GM13977 (cell line): ENCODE data around the gene PPA2.

Source experiments
- DNase-seq: peaks from one replicate; pipeline ENCODE4 v3.0.0; 2012; ENCODE audit warnings: low spot score
- in situ Hi-C: fragments of 300-500 bp; cut with MboI; formaldehyde crosslinking; loops from one replicate; pipeline ENCODE4 v1.12.0; 2022; ENCODE audit warnings: low sequenced_read_pairs, low pct_unique_long_range_greater_than_20kb, mixed read lengths, inconsistent platforms; ENCODE audit not compliant: unreplicated experiment
- TF ChIP-seq, protein P1 (sequence below): IDR thresholded peaks from 2 replicates; pipeline ENCODE4 v1.5.1; 2012; ENCODE audit warnings: mild to moderate bottlenecking, control low read depth; ENCODE audit not compliant: insufficient read depth; ENCODE audit errors: extremely low read depth, missing control alignments

The PPA2 gene

GRCh38 chr4:105400901-105401677, 72.8 kb downstream of the PPA2 start:
- no peak for DNase-seq
- in situ Hi-C loops, result no loop called here
- TF ChIP-seq, protein P1, sequence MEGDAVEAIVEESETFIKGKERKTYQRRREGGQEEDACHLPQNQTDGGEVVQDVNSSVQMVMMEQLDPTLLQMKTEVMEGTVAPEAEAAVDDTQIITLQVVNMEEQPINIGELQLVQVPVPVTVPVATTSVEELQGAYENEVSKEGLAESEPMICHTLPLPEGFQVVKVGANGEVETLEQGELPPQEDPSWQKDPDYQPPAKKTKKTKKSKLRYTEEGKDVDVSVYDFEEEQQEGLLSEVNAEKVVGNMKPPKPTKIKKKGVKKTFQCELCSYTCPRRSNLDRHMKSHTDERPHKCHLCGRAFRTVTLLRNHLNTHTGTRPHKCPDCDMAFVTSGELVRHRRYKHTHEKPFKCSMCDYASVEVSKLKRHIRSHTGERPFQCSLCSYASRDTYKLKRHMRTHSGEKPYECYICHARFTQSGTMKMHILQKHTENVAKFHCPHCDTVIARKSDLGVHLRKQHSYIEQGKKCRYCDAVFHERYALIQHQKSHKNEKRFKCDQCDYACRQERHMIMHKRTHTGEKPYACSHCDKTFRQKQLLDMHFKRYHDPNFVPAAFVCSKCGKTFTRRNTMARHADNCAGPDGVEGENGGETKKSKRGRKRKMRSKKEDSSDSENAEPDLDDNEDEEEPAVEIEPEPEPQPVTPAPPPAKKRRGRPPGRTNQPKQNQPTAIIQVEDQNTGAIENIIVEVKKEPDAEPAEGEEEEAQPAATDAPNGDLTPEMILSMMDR, result no peak

DNA sequence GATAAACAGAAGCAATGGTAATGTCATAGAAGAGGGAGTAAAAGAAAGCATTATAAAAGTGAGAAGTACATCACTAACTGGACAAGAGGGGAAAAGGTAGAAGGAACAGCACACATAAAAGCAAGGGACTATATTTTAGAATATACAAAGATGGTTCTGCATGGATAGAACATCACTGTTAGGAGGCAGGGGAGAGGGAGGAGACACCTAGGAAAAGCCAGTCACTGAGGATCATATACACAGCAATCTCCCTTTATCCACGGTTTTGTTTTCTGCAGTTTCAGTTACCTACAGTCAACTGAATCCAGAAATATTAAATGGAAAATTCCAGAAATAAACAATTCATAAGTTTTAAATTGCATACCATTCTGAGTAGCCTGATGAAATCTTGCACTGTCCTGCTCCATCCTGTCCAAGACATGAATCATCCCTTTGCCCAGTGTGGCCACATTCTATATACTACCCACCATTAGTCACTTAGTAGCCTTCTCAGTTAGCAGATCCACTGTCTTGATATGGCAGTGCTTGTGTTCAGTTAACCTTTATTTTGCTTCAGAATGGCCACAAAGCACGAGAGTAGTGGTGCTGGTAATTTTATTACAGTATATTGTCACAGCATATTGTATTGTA, 74.2 kb downstream of the PPA2 start:
- in situ Hi-C loops, result no loop called here
- TF ChIP-seq, protein P1, result no peak
- DNase-seq, result no peak

DNA sequence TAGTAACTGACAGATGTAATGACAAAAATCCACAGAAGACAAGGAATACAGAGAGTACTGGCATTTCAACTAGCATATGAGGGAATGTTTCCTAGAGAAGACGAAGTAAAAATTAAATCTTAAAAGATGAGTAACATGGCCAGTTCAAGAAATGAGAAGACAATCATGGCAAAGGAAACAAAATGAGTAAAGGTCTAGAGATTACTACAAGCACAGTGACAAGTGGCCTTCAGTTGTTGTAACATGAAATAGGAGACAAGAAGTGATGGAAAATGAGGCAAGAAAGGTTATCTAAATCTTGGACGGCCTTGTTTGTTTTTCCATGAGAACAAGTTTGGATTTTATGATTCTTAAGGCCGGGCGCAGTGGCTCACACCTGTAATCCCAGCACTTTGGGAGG, 81.0 kb downstream of the PPA2 start:
- no peak for DNase-seq
- TF ChIP-seq, protein P1, result no peak
- in situ Hi-C loops, result no loop called here

GRCh38 chr4:105389167-105389566, 84.7 kb downstream of the PPA2 start:
- no peak for DNase-seq
- in situ Hi-C loops, result no loop called here
- TF ChIP-seq, protein P1, result no peak

GRCh38 chr4:105387466-105387865, 86.4 kb downstream of the PPA2 start:
- in situ Hi-C loops, result no loop called here
- TF ChIP-seq, protein P1, result no peak
- DNase-seq, result no peak

DNA sequence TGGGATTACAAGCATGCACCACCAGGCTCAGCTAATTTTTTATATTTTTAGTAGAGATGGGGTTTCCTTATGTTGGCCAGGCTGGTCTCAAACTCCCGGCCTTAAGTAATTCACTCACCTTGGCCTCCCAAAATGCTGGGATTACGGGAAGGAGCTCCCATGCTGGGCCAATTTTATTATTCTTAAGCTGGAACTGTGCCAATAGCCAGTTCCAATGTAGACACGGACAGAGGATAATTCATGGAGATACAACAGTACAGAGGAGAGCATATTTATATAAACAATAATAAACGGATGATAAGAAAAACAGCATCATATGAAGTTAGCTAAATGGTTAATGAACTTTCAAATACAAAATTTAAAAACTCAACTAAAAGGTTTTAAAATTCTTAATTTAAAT, 87.8 kb downstream of the PPA2 start:
- TF ChIP-seq, protein P1, result no peak
- in situ Hi-C loops, result no loop called here
- DNase-seq, result no peak
